Pancreas (tissue), 10 donors: ENCODE data around the gene BCL7A. TPM values are rescaled to one million over a fixed set of nuclear protein-coding genes. Genes with fewer than 3 reads are reported as not detected.
"Not testable (repeated sequence)": the region's sequence is repeated elsewhere in the genome, so short reads cannot be mapped to it uniquely, and the experiment has no call there.

Experiments
- ATAC-seq, 4 donors: fragments of 200-7000 bp; cut with Tn5 transposase; one replicate each; pipeline versions ENCODE4 v1.8.0 to v1.9.1; 2020; ENCODE audit warnings: mild to moderate bottlenecking in 4 of 4, moderate library complexity in 4 of 4
- DNase-seq, 6 donors: peaks; one replicate each; pipeline ENCODE4 v3.0.0-alpha.2; 2020
- FAIRE-seq: peaks from 2 replicates; lab custom pipeline; 2012; peaks lifted over from hg19 to GRCh38; lab: Jason Lieb, UNC
- H3K27ac ChIP-seq, 4 donors: fragments of 200-600 bp; sonication (generic); 1 replicate in 3 of 4; 2 replicates in 1 of 4; pipeline versions ENCODE4 v1.5.0 to v1.8.0; 2020
- H3K27me3 ChIP-seq, 4 donors: fragments of 200-600 bp; one replicate each; pipeline ENCODE4 v1.8.0; 2021
- H3K36me3 ChIP-seq, 3 donors: fragments of 200-600 bp; sonication (generic) in 1 of 3; one replicate each; pipeline versions ENCODE4 v1.5.0 to v1.8.0; 2020 to 2021
- H3K4me1 ChIP-seq, 3 donors: fragments of 200-600 bp; one replicate each; pipeline ENCODE4 v1.8.0; 2021
- H3K4me3 ChIP-seq, 4 donors: fragments of 200-600 bp; sonication (generic) in 2 of 4; one replicate each; pipeline versions ENCODE4 v1.5.0 to v1.8.0; 2020 to 2021
- H3K9me3 ChIP-seq, 4 donors: fragments of 200-600 bp; one replicate each; pipeline ENCODE4 v1.8.0; 2021
- CTCF ChIP-seq, 4 donors: fragments of 200-600 bp; sonication (generic) in 3 of 4; IDR thresholded peaks; one replicate each; pipeline versions ENCODE4 v1.5.0 to v1.8.0; 2021; ENCODE audit warnings: antibody characterized with exemption in 4 of 4
- WGBS, 2 donors: extraction: QIAGEN DNeasy Blood & Tissue Kit; methylation state at CpG; one replicate each; pipeline ENCODE4 v1.1.7; 2013; 5-methylcytosine and 5-hydroxymethylcytosine counted together
- intact Hi-C, 3 donors: fragments of 100-400 bp; cut with DNase I; formaldehyde crosslinking; loops; one replicate each; pipeline versions ENCODE4 v1.11.1 to v1.14.2; 2022
- polyA plus RNA-seq, 2 donors: library from polyadenylated mRNA; stranded (reverse); fragments of 200-250 nt; gene quantifications; one replicate each; pipeline ENCODE4 v1.2.3, GENCODE V29; 2013
- total RNA-seq, 6 donors: library from RNA; stranded (reverse); fragmentation: NEBNext Ultra II Directional in 4 of 6; extraction: Animal tissue kit (Norgen Biotek cat#: 25700) in 4 of 6; gene quantifications; one replicate each; pipeline versions ENCODE4 v1.2.1 to v1.2.4, GENCODE V29; 2021 to 2023
- donor health status: healthy with polysubstance abuse.
- donor health status: DM: no; HTN: no; CAD: no; lungs with moderate emphysema.
- donor health status: DM: no; HTN: no; CAD: no.
- donor health status: control.
- donor health status: control.
- donor health status: Bipolar disorder and iron deficiency.
- donor health status: DM: yes; HTN: yes; CAD: no.
- donor health status: DM: no; HTN: no; CAD: no.
- donor health status: DM: no; HTN: no; CAD: no.
- donor health status: DM: yes; HTN: yes; CAD: no.

Gene BCL7A
- total and polyA plus RNA-seq, 8 donors = 6.9 to 13.4 (median 9.0) TPM

GRCh38 chr12:121986489-121987245 lies 35.0 kb upstream of the BCL7A start:
- WGBS, 2 donors = 77 to 84% methylated on average over 14 of the region's 14 CpGs
- no peak for ATAC-seq
- Histone ChIP-seq H3K4me1 (no peaks in the 10 kb centered on the region), H3K36me3 (no peaks in the 10 kb centered on the region), H3K9me3 (no peaks in the 10 kb centered on the region), H3K4me3 (no peak overlapping the region), H3K27me3 (no peaks in the 10 kb centered on the region), H3K27ac (no peak overlapping the region)
- no peak for TF ChIP-seq CTCF (IDR thresholded peaks at IDR 0.05)
- intact Hi-C loops = no loop called here
- no peak for FAIRE-seq
- no peak for DNase-seq

GRCh38 chr12:121988519-121988918 lies 33.2 kb upstream of the BCL7A start:
- WGBS, 2 donors = 88 to 89% methylated on average over 10 of the region's 10 CpGs
- H3K4me3 ChIP-seq, H3K27me3 ChIP-seq, ATAC-seq, H3K4me1 ChIP-seq, intact Hi-C loops, H3K9me3 ChIP-seq, FAIRE-seq, H3K36me3 ChIP-seq, H3K27ac ChIP-seq, DNase-seq: not testable (repeated sequence)

- DNase-seq (no peak), FAIRE-seq (no peak), ATAC-seq (no peak)
Measured at GRCh38 chr12:121989276-121990113, 32.2 kb upstream of the BCL7A start.

GRCh38 chr12:121990114-121990647 lies 31.5 kb upstream of the BCL7A start:
- Histone ChIP-seq H3K4me1 (peaks cover 0 to 2% (median 2%) of the 10 kb centered on the region in 3 donors), H3K27ac (no peak overlapping the region), H3K9me3 (no peaks in the 10 kb centered on the region), H3K27me3 (no peaks in the 10 kb centered on the region), H3K4me3 (no peak overlapping the region), H3K36me3 (no peaks in the 10 kb centered on the region)
- FAIRE-seq (no peak), ATAC-seq (no peak), DNase-seq (no peak)
- no peak for TF ChIP-seq CTCF (IDR thresholded peaks at IDR 0.05)
- intact Hi-C loops = no loop called here
- 78 to 83% methylated on average over 6 of the region's 6 CpGs for WGBS, 2 donors

More at GRCh38 chr12:121989276-121990113, 32.2 kb upstream of the BCL7A start:
- WGBS, 2 donors = 87 to 90% methylated on average over 14 of the region's 14 CpGs
- Histone ChIP-seq H3K4me1 (no peaks in the 10 kb centered on the region), H3K27ac (no peak overlapping the region), H3K4me3 (no peak overlapping the region), H3K9me3 (no peaks in the 10 kb centered on the region), H3K27me3 (no peaks in the 10 kb centered on the region), H3K36me3 (no peaks in the 10 kb centered on the region)
- no peak for TF ChIP-seq CTCF (IDR thresholded peaks at IDR 0.05)
- intact Hi-C loops = no loop called here
